GM13977 (cell line): Measurements from ENCODE around the gene NOP56.
A peak's percentile ranks its signal among the peaks of the same experiment; 100 is the strongest.

ENCODE experiments used
- DNase-seq: peaks from one replicate; pipeline ENCODE4 v3.0.0; 2012; ENCODE audit warnings: low spot score
- in situ Hi-C: fragments of 300-500 bp; cut with MboI; formaldehyde crosslinking; loops from one replicate; pipeline ENCODE4 v1.12.0; 2022; ENCODE audit warnings: low sequenced_read_pairs, low pct_unique_long_range_greater_than_20kb, mixed read lengths, inconsistent platforms; ENCODE audit not compliant: unreplicated experiment
- TF ChIP-seq, protein P1 (sequence below): IDR thresholded peaks from 2 replicates; pipeline ENCODE4 v1.5.1; 2012; ENCODE audit warnings: mild to moderate bottlenecking, control low read depth; ENCODE audit not compliant: insufficient read depth; ENCODE audit errors: extremely low read depth, missing control alignments

Gene NOP56

DNA sequence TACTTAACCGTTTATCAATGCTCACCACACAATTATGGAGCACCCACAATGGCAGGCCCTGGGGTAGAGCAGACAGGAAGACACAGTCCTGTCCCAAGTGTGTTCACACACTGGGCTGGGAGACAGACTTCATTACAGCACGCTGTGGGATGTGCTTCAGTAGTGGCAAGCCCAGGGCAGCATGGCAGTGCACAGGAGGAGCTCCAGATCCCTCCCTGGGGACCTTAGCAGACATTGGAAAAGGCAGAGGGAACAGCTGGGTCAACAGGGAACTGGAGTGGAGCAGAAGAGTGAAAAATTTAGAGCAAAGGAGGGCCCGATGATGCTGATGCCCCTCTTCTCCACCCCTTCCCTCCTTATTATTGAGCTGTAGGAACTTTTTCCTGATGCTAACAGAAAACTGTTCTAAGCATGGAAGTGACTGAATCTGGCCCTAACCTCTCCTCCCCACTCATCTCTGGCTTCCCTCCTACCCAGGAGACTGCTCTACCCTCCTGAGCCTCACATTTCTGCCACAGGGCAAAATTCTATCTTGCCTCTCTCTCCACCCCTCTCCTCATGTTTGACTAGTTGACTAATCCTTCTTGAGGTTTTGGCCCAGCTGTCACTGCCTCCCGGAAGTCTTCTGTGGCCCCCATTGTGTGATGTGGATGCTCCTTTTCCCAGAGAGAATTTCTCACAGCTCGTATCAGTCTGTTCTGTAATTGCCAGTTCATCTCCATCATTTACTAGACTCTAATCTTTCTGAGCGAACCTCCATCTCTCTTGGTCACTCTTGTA, 41.3 kb upstream of the NOP56 start:
- in situ Hi-C loops = no loop called here
- no peak for DNase-seq
- TF ChIP-seq, protein P1, sequence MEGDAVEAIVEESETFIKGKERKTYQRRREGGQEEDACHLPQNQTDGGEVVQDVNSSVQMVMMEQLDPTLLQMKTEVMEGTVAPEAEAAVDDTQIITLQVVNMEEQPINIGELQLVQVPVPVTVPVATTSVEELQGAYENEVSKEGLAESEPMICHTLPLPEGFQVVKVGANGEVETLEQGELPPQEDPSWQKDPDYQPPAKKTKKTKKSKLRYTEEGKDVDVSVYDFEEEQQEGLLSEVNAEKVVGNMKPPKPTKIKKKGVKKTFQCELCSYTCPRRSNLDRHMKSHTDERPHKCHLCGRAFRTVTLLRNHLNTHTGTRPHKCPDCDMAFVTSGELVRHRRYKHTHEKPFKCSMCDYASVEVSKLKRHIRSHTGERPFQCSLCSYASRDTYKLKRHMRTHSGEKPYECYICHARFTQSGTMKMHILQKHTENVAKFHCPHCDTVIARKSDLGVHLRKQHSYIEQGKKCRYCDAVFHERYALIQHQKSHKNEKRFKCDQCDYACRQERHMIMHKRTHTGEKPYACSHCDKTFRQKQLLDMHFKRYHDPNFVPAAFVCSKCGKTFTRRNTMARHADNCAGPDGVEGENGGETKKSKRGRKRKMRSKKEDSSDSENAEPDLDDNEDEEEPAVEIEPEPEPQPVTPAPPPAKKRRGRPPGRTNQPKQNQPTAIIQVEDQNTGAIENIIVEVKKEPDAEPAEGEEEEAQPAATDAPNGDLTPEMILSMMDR = no peak

- in situ Hi-C loops = no loop called here
- no peak for DNase-seq
- TF ChIP-seq, protein P1 = no peak
Measured at GRCh38 chr20:2612073-2612472, 40.4 kb upstream of the NOP56 start.

- in situ Hi-C loops = no loop called here
- no peak for DNase-seq
- TF ChIP-seq, protein P1 = no peak
Measured at GRCh38 chr20:2616634-2617033, 35.8 kb upstream of the NOP56 start.

DNA sequence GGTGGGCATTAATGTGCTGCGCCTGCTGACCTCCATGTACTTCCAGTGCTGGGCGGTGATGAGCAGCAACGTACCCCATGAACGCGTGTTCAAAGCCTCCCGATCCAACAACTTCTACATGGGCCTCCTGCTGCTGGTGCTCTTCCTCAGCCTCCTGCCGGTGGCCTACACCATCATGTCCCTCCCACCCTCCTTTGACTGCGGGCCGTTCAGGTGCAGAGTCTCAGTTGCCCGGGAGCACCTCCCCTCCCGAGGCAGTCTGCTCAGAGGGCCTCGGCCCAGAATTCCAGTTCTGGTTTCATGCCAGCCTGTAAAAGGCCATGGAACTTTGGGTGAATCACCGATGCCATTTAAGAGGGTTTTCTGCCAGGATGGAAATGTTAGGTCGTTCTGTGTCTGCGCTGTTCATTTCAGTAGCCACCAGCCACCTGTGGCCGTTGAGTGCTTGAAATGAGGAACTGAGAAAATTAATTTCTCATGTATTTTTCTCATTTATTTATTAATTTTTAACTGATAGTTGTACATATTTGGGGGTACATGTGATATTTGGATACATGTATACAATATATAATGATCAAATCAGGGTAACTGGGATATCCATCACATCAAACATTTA, 35.2 kb upstream of the NOP56 start:
- in situ Hi-C loops = no loop called here
- DNase-seq = peak; percentile 28
- TF ChIP-seq, protein P1 = no peak

DNA sequence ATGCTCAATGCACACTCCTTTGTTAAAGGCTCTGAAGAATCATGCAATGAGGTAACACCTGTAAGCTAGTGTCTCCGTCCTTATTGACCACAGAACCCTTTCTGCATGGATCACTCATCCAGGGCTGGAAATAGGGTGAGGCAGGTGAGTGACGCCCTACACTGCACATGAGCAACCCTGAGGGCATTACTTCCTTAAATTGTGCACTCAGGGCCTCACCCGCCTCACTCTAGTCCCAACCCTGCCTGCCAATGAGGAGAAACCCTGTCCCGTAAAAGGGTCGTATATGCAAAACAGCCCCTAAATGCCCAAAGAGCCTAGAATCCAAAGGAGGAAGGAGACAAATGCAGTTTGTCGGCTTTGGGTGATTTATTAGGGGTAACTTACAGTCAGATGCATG, 33.6 kb upstream of the NOP56 start:
- DNase-seq = no peak
- TF ChIP-seq, protein P1 = no peak
- in situ Hi-C loops = no loop called here

- no peak for DNase-seq
- TF ChIP-seq, protein P1 = no peak
- in situ Hi-C loops = no loop called here
Measured at GRCh38 chr20:2619337-2619736, 33.1 kb upstream of the NOP56 start.
